ENCODE data around the gene HS3ST3B1.
A peak's percentile ranks its signal among the peaks of the same experiment; 100 is the strongest.

Gene HS3ST3B1

GRCh38 chr17:14303343-14304221, 2.7 kb downstream of the HS3ST3B1 start:
- DNase-seq = no peak

- DNase-seq = no peak
Measured at GRCh38 chr17:14304222-14304772, 3.4 kb downstream of the HS3ST3B1 start.

GRCh38 chr17:14304773-14305517, 4.1 kb downstream of the HS3ST3B1 start:
- no peak for DNase-seq

GRCh38 chr17:14305785-14306496, 5.1 kb downstream of the HS3ST3B1 start:
- no peak for DNase-seq

GRCh38 chr17:14306596-14306995, 5.7 kb downstream of the HS3ST3B1 start:
- DNase-seq = no peak

- no peak for DNase-seq
Measured at GRCh38 chr17:14307560-14308024, 6.7 kb downstream of the HS3ST3B1 start.

- DNase-seq = no peak
Measured at GRCh38 chr17:14308636-14308964, 7.7 kb downstream of the HS3ST3B1 start.

GRCh38 chr17:14308965-14309879, 8.3 kb downstream of the HS3ST3B1 start:
- DNase-seq = peak; percentile 64

- DNase-seq = no peak
Measured at GRCh38 chr17:14310101-14310500, 9.2 kb downstream of the HS3ST3B1 start.

GRCh38 chr17:14310605-14311004, 9.7 kb downstream of the HS3ST3B1 start:
- no peak for DNase-seq

- DNase-seq = no peak
Measured at GRCh38 chr17:14311186-14311705, 10.4 kb downstream of the HS3ST3B1 start.

GRCh38 chr17:14311981-14312380, 11.1 kb downstream of the HS3ST3B1 start:
- DNase-seq = no peak

GRCh38 chr17:14312522-14312921, 11.6 kb downstream of the HS3ST3B1 start:
- no peak for DNase-seq

- no peak for DNase-seq
Measured at GRCh38 chr17:14316126-14316832, 15.4 kb downstream of the HS3ST3B1 start.

- DNase-seq = no peak
Measured at GRCh38 chr17:14317383-14317782, 16.5 kb downstream of the HS3ST3B1 start.

- no peak for DNase-seq
Measured at GRCh38 chr17:14318109-14318917, 17.4 kb downstream of the HS3ST3B1 start.

- DNase-seq = no peak
Measured at GRCh38 chr17:14318918-14319205, 18.0 kb downstream of the HS3ST3B1 start.

GRCh38 chr17:14320098-14320497, 19.2 kb downstream of the HS3ST3B1 start:
- DNase-seq = no peak

- DNase-seq = no peak
Measured at GRCh38 chr17:14320734-14321475, 20.0 kb downstream of the HS3ST3B1 start.

Measured in GOT3 (cell line).